GM06990 (cell line): Measurements from ENCODE around the gene CLUH.

Experiments
- DNase-seq: peaks from one replicate; pipeline ENCODE4 v3.0.0-alpha.2; 2011; ENCODE audit not compliant: insufficient read length; ENCODE audit errors: extremely low read depth
- H3K27me3 ChIP-seq: replicated peaks from 2 replicates; pipeline ENCODE4 v1.6.0; 2011; ENCODE audit warnings: low read length; ENCODE audit not compliant: control insufficient read depth, insufficient read depth
- H3K36me3 ChIP-seq: 2 replicates; pipeline ENCODE4 v1.5.1; 2011; ENCODE audit warnings: low read length; ENCODE audit not compliant: control insufficient read depth, insufficient read depth
- H3K4me3 ChIP-seq: replicated peaks from 2 replicates; pipeline ENCODE4 v1.5.1; 2011; ENCODE audit warnings: low read depth, mild to moderate bottlenecking, control low read depth, low read length
- CTCF ChIP-seq: IDR thresholded peaks from 2 replicates; pipeline ENCODE4 v1.5.1; 2011; ENCODE audit warnings: low read length, control low read depth, mild to moderate bottlenecking, inconsistent platforms; ENCODE audit not compliant: insufficient read depth, poor library complexity, severe bottlenecking

The CLUH gene

GRCh38 chr17:2710803-2711607 lies 559 bp downstream of the CLUH start:
- Histone ChIP-seq H3K4me3 (peak overlapping the region; percentile 69), H3K27me3 (no peaks in the 10 kb centered on the region), H3K36me3 (peaks cover 3% of the 10 kb centered on the region)
- TF ChIP-seq CTCF = no peak
- peak; percentile 58 for DNase-seq

- H3K27me3 ChIP-seq = no peaks in the 10 kb centered on the region
- no peak for TF ChIP-seq CTCF
- H3K36me3 ChIP-seq = peaks cover 4% of the 10 kb centered on the region
- peak overlapping the region; percentile 69 for H3K4me3 ChIP-seq
- DNase-seq = no peak
These were observed 1.3 kb downstream of the CLUH start for GRCh38 chr17:2710071-2710802.

DNA sequence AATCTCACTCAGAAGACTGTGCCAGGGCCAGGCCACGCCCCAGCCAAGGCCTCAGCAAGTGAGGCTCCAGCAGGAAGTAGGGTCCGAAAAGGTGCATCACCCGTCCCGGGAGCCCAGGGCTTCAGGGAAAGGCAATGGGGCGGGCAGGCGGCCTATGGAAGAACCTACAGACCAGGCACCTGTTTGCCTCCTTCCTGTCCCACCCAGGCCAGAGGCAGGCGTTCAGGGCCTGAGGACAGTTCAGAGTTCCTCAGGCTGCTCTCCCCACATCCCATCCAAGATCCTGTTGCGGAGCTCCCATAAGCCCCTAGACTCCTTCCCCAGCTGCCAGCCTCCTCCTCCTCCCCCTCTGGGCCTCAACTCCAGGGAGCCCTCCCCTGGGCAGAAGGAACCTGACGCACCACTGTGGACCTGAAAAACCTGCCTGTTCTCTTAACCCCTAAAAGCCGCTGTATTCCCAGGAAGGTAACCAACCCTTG lies 2.3 kb downstream of the CLUH start:
- peak; percentile 63 for DNase-seq
- H3K36me3 ChIP-seq = peaks cover 9% of the 10 kb centered on the region
- H3K27me3 ChIP-seq = no peaks in the 10 kb centered on the region
- no peak for TF ChIP-seq CTCF
- H3K4me3 ChIP-seq = peak overlapping the region; percentile 69

GRCh38 chr17:2708585-2709182 lies 2.9 kb downstream of the CLUH start:
- peak overlapping the region; percentile 69 for H3K4me3 ChIP-seq

More at GRCh38 chr17:2708585-2709182, 2.9 kb downstream of the CLUH start:
- no peak for TF ChIP-seq CTCF
- Histone ChIP-seq H3K27me3 (no peaks in the 10 kb centered on the region), H3K36me3 (peaks cover 13% of the 10 kb centered on the region)
- no peak for DNase-seq
